ENCODE measurements around the gene C16orf96. TPM values are rescaled to one million over a fixed set of nuclear protein-coding genes. Genes with fewer than 3 reads are reported as not detected.

Gene C16orf96
- under 0.01 TPM in 1 of 2 replicates, not detected in the other for total RNA-seq

GRCh38 chr16:4556112-4556511 is at the start of gene C16orf96:
TSS of gene C16orf96 (plus strand) at chr16:4556340. CDS start at chr16:4556490, 150 bp downstream.
- no peak for DNase-seq (ENCODE audit: low read depth in 2 of 2)

- peak; percentile 80 to 83 for DNase-seq (ENCODE audit: low read depth in 2 of 2)
These were observed 49.7 kb upstream of the C16orf96 start for GRCh38 chr16:4506450-4506849.

- no peak for DNase-seq (ENCODE audit: low read depth in 2 of 2)
These were observed 48.4 kb upstream of the C16orf96 start for GRCh38 chr16:4507588-4508345.

- DNase-seq (ENCODE audit: low read depth in 2 of 2) = no peak
These were observed 47.3 kb upstream of the C16orf96 start for GRCh38 chr16:4508806-4509205.

GRCh38 chr16:4509420-4509819 is 46.7 kb upstream of the C16orf96 start:
- no peak for DNase-seq (ENCODE audit: low read depth in 2 of 2)

GRCh38 chr16:4510131-4510530 is 46.0 kb upstream of the C16orf96 start:
- no peak for DNase-seq (ENCODE audit: low read depth in 2 of 2)

GRCh38 chr16:4510747-4511426 is 45.3 kb upstream of the C16orf96 start:
- no peak for DNase-seq (ENCODE audit: low read depth in 2 of 2)

- DNase-seq (ENCODE audit: low read depth in 2 of 2) = peak; percentile 58 to 71
These were observed 44.6 kb upstream of the C16orf96 start for GRCh38 chr16:4511441-4512082.

- DNase-seq (ENCODE audit: low read depth in 2 of 2) = no peak
These were observed 43.7 kb upstream of the C16orf96 start for GRCh38 chr16:4512473-4512872.

- DNase-seq (ENCODE audit: low read depth in 2 of 2) = no peak
These were observed 42.9 kb upstream of the C16orf96 start for GRCh38 chr16:4513086-4513860.

- DNase-seq (ENCODE audit: low read depth in 2 of 2) = no peak
These were observed 42.3 kb upstream of the C16orf96 start for GRCh38 chr16:4513881-4514280.

- DNase-seq (ENCODE audit: low read depth in 2 of 2) = no peak
These were observed 41.5 kb upstream of the C16orf96 start for GRCh38 chr16:4514606-4515005.

- peak; percentile 87 to 90 for DNase-seq (ENCODE audit: low read depth in 2 of 2)
These were observed 40.4 kb upstream of the C16orf96 start for GRCh38 chr16:4515611-4516233.

- peak; percentile 57 to 74 for DNase-seq (ENCODE audit: low read depth in 2 of 2)
These were observed 38.1 kb upstream of the C16orf96 start for GRCh38 chr16:4517812-4518680.

- DNase-seq (ENCODE audit: low read depth in 2 of 2) = no peak
These were observed 36.7 kb upstream of the C16orf96 start for GRCh38 chr16:4519274-4520058.

- no peak for DNase-seq (ENCODE audit: low read depth in 2 of 2)
These were observed 35.2 kb upstream of the C16orf96 start for GRCh38 chr16:4520913-4521312.

GRCh38 chr16:4522051-4522581 is 34.0 kb upstream of the C16orf96 start:
- DNase-seq (ENCODE audit: low read depth in 2 of 2) = no peak

GRCh38 chr16:4523686-4524085 is 32.5 kb upstream of the C16orf96 start:
- DNase-seq (ENCODE audit: low read depth in 2 of 2) = no peak

- no peak for DNase-seq (ENCODE audit: low read depth in 2 of 2)
These were observed 31.6 kb upstream of the C16orf96 start for GRCh38 chr16:4524571-4524970.
